GM11168 (cell line): ENCODE data around the gene POLD2.

Source experiments
- in situ Hi-C: fragments of 300-500 bp; cut with MboI; formaldehyde crosslinking; loops from one replicate; pipeline ENCODE4 v1.12.0; 2022; ENCODE audit warnings: low sequenced_read_pairs; ENCODE audit not compliant: unreplicated experiment

Gene POLD2

DNA sequence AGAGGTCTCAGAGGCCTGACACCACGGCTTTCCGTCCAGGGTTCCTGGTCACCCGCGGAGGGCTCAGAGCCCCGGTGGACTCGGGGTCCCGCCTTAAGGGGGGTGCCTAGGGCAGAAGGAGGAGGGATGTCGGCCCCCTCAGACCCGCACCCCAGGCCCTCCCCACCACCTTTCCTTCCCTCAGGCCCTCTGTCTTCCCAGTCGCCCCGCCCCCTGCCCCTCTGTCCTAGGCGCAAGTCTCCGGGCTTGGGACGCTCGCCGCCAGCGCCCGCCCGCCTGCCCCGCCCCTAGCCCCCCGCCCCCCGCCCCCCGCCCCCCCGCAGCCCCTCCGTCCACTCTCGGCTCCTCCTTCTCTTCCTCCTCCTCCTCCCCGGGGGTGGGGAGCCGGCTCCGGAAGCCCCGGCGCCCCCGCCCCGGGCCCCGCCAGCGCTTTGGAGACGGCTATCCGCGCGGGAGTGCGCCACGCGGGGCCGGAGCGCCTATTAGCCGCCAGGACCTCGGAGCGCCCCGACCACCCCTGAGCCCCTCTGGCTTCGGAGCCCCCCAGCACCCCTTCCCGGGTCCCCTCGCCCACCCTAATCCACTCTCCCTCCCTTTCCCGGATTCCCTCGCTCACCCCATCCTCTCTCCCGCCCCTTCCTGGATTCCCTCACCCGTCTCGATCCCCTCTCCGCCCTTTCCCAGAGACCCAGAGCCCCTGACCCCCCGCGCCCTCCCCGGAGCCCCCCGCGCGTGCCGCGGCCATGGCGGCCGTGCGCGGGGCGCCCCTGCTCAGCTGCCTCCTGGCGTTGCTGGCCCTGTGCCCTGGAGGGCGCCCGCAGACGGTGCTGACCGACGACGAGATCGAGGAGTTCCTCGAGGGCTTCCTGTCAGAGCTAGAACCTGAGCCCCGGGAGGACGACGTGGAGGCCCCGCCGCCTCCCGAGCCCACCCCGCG lies 19.2 kb downstream of the POLD2 start, which contains the start of gene AEBP1:
TSS of gene AEBP1 (plus strand) at position 423 of the 937 bp plus-strand sequence. CDS start at position 744, 321 bp downstream.
- in situ Hi-C loops: no loop called here

- in situ Hi-C loops: no loop called here
Measured at GRCh38 chr7:44103566-44103922, 19.8 kb downstream of the POLD2 start.

GRCh38 chr7:44102846-44103565 lies 20.3 kb downstream of the POLD2 start:
- in situ Hi-C loops: no loop called here

DNA sequence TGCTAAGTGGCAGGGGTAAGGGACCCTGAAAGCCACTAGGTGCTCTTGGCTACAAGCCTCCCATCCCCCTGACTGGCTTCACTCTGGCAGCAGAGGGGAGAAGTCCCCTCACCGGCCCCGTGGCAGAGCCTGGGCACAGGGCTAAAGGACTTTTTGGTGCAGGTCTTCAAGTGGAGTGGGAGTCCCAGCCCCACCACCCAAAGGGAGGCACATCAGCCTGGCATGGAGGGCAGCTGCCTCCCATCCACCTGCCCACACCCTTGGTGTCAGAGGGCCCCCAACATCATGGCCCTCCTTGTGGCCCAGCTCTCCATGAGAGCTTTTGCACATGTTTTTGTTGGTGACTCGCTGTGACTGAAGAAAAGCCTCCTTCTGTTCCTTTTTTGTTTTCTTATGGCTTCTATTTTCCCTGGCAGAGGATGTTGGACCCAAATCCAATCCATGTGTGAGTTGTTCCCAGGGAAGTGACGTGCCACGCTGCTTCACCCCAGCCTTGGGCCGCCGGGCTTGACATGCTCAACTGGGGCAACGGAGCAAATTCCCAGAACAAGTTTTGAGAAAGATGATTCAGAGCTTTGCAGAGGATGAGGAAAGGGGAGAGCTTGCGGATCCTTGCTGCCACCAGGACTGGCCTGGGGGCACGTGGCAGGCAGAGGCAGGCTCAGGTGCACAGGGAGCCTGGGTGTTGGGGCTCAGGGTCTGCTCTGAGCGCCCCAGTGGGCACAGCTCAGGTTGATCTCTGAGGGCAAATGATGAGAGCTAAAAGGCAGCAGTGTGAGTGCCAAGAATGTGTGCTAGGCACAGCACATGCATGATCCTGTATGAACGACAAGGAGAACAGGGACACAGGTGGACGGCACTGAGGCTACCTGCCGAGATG lies 21.1 kb downstream of the POLD2 start:
- in situ Hi-C loops: no loop called here

DNA sequence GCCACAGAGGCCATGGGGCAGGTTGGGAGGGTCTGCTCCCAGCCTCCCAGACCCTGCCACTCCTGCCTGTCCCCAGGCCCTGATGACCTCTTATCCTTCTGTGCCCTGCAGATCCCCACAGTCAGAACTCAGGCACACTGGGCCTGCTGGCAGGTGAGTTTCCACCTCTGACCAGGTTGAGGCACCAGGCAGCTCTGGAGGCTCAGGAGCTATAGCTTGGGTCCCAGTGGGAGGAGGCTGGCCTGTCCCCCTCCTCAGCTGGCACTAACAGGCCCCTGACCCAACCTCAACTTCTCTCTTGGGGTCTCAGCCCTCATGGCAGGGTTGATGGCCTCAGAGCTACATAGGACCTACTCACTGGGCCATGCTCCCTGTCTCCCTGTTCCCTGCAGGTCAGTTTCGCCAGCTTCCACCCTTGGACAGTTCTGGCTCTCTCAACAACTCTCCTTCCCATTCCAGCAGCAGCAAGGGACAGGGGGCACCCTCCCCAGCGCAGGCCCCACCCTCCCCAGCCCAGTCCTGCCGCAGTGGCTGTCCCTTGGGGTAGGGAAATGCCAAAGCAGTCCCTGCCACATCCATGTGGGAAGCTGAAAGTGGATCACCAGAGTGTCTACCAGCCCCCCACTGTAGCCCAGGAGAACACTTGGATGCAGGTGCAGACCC lies 21.9 kb downstream of the POLD2 start:
- in situ Hi-C loops: no loop called here

DNA sequence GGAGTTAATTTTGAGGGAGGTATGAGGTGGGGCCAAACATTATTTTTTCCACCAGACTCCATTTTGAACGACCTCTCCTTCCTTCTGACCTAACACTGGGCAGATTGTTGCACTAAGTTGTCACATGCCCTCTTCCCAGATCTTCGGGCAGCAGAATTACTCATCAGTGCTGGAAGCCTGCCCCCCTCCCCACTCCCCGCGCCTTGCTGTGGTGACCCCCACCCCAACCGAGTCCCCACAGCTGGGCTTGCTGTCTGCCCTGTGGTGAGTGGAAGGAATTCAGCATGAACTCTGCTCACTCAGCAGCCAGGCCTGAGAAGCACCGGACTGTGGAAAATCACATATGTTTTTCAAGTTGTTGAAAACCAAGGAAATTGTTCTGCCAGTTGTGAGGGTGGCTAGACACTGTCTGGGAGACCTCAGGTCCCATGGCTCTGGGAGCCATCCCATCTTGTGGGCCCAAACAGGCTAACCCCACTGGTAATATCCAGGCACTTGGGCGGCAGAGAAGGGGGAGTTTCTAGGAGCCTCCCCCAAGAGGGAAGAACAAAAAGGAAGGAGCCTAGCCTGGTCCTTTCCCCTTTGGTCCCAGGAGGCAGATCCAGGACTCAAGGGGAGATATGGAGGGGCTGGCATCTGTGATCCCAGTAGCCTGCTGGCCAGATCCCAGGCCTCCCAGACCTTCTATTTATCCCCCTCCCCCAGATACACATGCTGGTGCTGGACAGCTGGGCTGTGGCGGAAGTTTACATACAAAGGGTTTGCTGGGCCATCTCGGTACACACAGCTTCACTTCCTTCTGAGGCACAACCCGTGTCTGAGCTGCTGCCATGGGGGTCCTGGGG lies 22.7 kb downstream of the POLD2 start:
- in situ Hi-C loops: no loop called here

DNA sequence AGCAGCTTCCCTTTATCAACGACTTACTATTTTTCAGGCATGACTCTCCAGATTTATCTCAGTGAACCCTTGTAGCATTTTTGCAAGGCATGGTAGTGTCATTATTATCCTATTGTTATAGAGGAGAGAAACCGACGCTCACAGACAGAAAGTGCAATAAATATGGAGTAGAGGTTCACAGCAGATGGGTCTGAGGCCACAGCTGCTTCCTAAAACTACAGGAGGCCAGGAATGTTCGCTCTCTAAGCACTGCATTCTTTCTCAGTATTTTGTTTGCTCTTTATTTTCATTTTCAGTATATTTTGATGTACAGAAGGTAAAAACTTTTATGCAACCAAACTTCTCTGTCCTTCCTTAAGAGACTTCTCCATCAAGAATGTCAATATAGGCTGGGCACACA lies 23.7 kb downstream of the POLD2 start:
- in situ Hi-C loops: no loop called here

GRCh38 chr7:44098092-44099068 lies 25.0 kb downstream of the POLD2 start:
- in situ Hi-C loops: no loop called here

- in situ Hi-C loops: no loop called here
Measured at GRCh38 chr7:44097064-44097932, 26.1 kb downstream of the POLD2 start.

DNA sequence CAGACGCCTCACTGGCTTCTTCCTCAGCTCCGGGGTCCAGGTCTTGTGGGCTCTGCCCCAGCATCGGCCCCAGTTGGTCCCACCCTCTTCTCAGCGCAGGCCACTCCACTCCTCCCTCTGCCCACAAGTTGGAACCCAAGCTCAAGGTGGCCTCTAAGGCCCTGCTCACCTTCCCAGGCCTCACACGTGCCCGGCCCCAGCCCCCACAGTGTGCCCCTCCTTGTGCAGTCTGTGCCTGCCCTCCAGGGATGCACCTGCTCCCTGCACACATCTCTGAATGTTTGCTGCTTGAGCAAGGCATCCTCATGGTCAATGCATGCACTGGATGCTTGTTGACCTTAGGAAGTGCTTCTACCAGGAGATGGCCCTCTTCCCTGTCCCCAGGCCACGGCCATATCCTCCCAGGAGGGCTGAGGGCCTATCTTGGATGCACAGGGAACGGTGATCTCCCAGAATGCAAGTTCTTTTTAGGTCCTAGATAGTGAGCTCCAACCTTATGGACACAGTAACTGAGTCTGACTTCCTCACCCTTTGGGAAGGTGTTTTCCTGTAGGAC lies 26.9 kb downstream of the POLD2 start:
- in situ Hi-C loops: no loop called here

DNA sequence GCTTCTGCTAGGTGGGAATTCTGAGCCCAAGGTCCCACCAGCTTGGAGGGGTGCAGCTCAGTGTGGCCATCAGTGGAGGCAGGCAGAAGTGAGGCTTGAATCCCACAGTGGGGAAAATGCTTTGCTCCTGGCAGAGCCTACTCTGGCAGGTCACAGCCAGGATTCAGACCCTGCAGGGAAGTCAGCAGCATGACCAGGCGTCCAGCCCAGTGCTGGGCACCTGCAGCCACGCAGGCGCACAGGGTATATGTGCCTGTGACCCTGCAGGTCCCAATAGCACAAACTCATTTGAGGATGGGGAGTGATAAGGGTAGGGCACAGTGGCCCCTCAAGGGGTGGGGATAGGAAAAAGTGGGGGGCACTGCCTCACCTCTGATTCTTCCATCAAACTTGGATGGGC lies 27.6 kb downstream of the POLD2 start:
- in situ Hi-C loops: no loop called here

DNA sequence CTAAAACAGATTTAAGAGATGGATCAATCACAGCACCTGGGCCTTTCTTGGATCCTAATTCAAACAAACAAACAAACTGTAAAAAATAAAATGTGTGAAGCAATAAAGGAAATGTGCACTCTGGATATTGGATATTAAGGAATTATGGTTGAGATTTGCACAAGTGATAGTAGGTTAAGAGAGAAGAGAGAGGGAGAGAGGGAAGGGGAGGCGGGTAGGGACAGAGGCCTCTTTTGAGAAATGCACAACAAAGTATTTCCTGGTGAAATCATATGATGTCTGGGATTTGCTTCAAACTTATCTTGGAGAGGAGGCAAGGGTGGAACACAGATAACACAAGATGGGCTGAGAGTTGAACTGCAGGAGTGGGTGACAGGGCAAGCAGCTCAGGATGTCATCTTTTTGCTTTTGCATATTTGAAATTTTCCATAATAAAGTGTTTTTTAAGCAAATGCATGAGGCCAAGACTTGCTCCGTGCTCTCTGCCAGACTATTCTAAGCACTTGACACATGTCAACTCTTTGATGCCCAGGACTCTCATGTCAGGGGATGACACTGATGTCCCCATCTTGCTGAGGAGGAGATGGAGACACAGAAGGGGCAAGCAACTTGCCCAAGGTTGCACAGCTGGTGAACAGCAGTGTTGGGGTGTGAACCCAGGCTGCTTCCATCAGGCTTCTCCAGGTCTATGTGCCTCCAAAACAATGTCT lies 28.3 kb downstream of the POLD2 start:
- in situ Hi-C loops: no loop called here

GRCh38 chr7:44094365-44094764 lies 29.0 kb downstream of the POLD2 start:
- in situ Hi-C loops: no loop called here

- in situ Hi-C loops: no loop called here
Measured at GRCh38 chr7:44093102-44093641, 30.2 kb downstream of the POLD2 start.

GRCh38 chr7:44087911-44088838 lies 35.2 kb downstream of the POLD2 start:
- in situ Hi-C loops: no loop called here
